OCI-LY7 (cell line): ENCODE measurements around the gene TRIM38. TPM values are rescaled to one million over a fixed set of nuclear protein-coding genes. Genes with fewer than 3 reads are reported as not detected.
"Not testable (repeated sequence)": the region's sequence is repeated elsewhere in the genome, so short reads cannot be mapped to it uniquely, and the experiment has no call there.

Source experiments
- BruUV-seq: library from RNA; stranded (reverse); fragments of 400-500 nt; replicated peaks from 2 replicates; lab custom pipeline; 2021; lab: Mats Ljungman, UMichigan
- CTCF ChIA-PET: fragments of 300-600 bp; sonication (Branson Sonifier 250); formaldehyde crosslinking; loops from one replicate; lab custom pipeline; 2022; ENCODE audit warnings: antibody characterized with exemption; ENCODE audit not compliant: unreplicated experiment; lab: Charles Lee
- POLR2A ChIA-PET: fragments of 300-600 bp; sonication (Branson Sonifier 250); formaldehyde crosslinking; loops from one replicate; lab custom pipeline; 2022; ENCODE audit warnings: antibody characterized with exemption; lab: Charles Lee
- DNase-seq: peaks from one replicate; pipeline ENCODE4 v3.0.0-alpha.2; 2015; ENCODE audit warnings: low spot score
- H2AFZ ChIP-seq: fragments of 200-600 bp; sonication (generic), shearing (Covaris generic); 2 replicates; pipeline ENCODE4 v1.6.1; 2014; ENCODE audit warnings: mild to moderate bottlenecking, antibody characterized with exemption, low read length, moderate library complexity
- H3K27ac ChIP-seq: fragments of 200-600 bp; sonication (generic); 2 replicates; pipeline ENCODE4 v1.5.1; 2014; ENCODE audit warnings: mixed run types, low read depth, mild to moderate bottlenecking, moderate library complexity, low read length, inconsistent platforms; ENCODE audit not compliant: poor library complexity, severe bottlenecking
- H3K36me3 ChIP-seq: fragments of 200-600 bp; sonication (generic); 2 replicates; pipeline ENCODE4 v1.6.1; 2014; ENCODE audit warnings: mild to moderate bottlenecking, antibody characterized with exemption, low read length, moderate library complexity, mixed read lengths; ENCODE audit not compliant: insufficient read depth
- H3K4me1 ChIP-seq: fragments of 200-600 bp; sonication (generic); 2 replicates; pipeline ENCODE4 v1.5.1; 2014; ENCODE audit warnings: mild to moderate bottlenecking, low read length; ENCODE audit not compliant: insufficient read depth, poor library complexity, severe bottlenecking
- H3K4me2 ChIP-seq: fragments of 200-600 bp; sonication (generic); 2 replicates; pipeline ENCODE4 v1.6.1; 2014; ENCODE audit warnings: mild to moderate bottlenecking, low read length
- H3K4me3 ChIP-seq: fragments of 200-600 bp; sonication (generic); 2 replicates; pipeline ENCODE4 v1.5.1; 2014; ENCODE audit warnings: mild to moderate bottlenecking, low read depth, low read length; ENCODE audit not compliant: poor library complexity, severe bottlenecking
- H3K79me2 ChIP-seq: fragments of 200-600 bp; sonication (generic); 2 replicates; pipeline ENCODE4 v1.6.1; 2016; ENCODE audit warnings: low read depth, mild to moderate bottlenecking, low read length, moderate library complexity, mixed read lengths; ENCODE audit not compliant: insufficient read depth
- H3K9me2 ChIP-seq: fragments of 200-600 bp; sonication (generic); 2 replicates; pipeline ENCODE4 v1.6.1; 2016; ENCODE audit warnings: mild to moderate bottlenecking, low read length, mixed read lengths; ENCODE audit not compliant: insufficient read depth
- H3K9me3 ChIP-seq: fragments of 200-600 bp; sonication (generic); 2 replicates; pipeline ENCODE4 v1.6.1; 2014; ENCODE audit warnings: mild to moderate bottlenecking, mixed run types, low read length, mixed read lengths
- H4K20me1 ChIP-seq: fragments of 200-600 bp; sonication (generic); 2 replicates; pipeline ENCODE4 v1.6.1; 2014; ENCODE audit warnings: mild to moderate bottlenecking, antibody characterized with exemption, low read length, moderate library complexity, mixed read lengths; ENCODE audit not compliant: insufficient read depth
- EZH2phosphoT487 ChIP-seq: fragments of 200-600 bp; sonication (generic); IDR thresholded peaks from 2 replicates; pipeline ENCODE4 v1.6.1; 2018; ENCODE audit warnings: low read depth, borderline replicate concordance, mild to moderate bottlenecking, mixed run types, antibody characterized with exemption, low read length, moderate library complexity, mixed read lengths
- intact Hi-C: fragments of 100-400 bp; cut with micrococcal nuclease; formaldehyde crosslinking; loops from one replicate; pipeline ENCODE4 v1.10.0; 2022; ENCODE audit not compliant: unreplicated experiment
- total RNA-seq, 2 experiments: library from RNA; depleted of rRNA in 1 of 2; stranded (reverse); fragments of >200 nt in 1 of 2; shearing (Covaris generic) in 1 of 2; gene quantifications; 2 replicates each; pipeline ENCODE4 v1.2.3, GENCODE V29; 2014 to 2022
- TF ChIP-seq, protein P1 (sequence below): fragments of 200-600 bp; sonication (generic); conservative IDR thresholded peaks from 2 replicates; pipeline ENCODE4 v1.5.1; 2014; ENCODE audit warnings: mild to moderate bottlenecking, antibody characterized with exemption, low read length, moderate library complexity, mixed read lengths

The TRIM38 gene
- total RNA-seq, 2 experiments from 2014 or later: 12.8 to 14.8 TPM

DNA sequence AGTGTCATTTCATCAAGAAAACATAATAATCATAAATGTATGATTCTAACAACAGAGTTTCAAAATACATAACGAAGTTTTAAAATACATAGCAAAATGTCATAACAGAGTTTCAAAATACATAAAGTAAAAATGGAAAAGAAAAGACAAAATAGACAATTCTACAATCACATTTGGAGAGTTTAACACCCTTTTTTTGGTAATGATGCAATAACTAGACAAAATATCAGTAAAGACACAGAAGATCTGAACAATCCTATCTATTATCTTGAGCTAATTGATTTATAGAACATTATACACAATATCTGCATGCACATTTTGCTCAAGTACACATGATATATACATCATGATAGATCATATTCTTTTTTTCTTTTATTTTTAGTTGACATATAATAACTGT lies 18.7 kb upstream of the TRIM38 start:
- Histone ChIP-seq H3K4me2 (no peak overlapping the region), H3K4me3 (no peak overlapping the region), H3K9me3 (peaks cover 8% of the 10 kb centered on the region; the same call in 1 of the 2 replicates), H3K79me2 (no peaks in the 10 kb centered on the region), H3K27ac (no peak overlapping the region), H3K4me1 (no peaks in the 10 kb centered on the region), H3K9me2 (no peaks in the 10 kb centered on the region), H4K20me1 (no peaks in the 10 kb centered on the region), H3K36me3 (no peaks in the 10 kb centered on the region), H2AFZ (no peak overlapping the region)
- intact Hi-C loops: loop anchor here (2.0 to 10.0 kb wide), 2 partner anchors 223 to 719 kb away; no protein-coding TSS in a partner anchor
- POLR2A ChIA-PET: interaction anchor here (0.6 to 1.4 kb wide), 4 partner anchors 13 to 1160 kb away, joined by 3 to 5 read pairs (median 3); no protein-coding TSS in a partner anchor
- no TSS peak for BruUV-seq
- DNase-seq: no peak
- CTCF ChIA-PET: no interaction called here
- no peak for TF ChIP-seq EZH2phosphoT487
- TF ChIP-seq, protein P1, sequence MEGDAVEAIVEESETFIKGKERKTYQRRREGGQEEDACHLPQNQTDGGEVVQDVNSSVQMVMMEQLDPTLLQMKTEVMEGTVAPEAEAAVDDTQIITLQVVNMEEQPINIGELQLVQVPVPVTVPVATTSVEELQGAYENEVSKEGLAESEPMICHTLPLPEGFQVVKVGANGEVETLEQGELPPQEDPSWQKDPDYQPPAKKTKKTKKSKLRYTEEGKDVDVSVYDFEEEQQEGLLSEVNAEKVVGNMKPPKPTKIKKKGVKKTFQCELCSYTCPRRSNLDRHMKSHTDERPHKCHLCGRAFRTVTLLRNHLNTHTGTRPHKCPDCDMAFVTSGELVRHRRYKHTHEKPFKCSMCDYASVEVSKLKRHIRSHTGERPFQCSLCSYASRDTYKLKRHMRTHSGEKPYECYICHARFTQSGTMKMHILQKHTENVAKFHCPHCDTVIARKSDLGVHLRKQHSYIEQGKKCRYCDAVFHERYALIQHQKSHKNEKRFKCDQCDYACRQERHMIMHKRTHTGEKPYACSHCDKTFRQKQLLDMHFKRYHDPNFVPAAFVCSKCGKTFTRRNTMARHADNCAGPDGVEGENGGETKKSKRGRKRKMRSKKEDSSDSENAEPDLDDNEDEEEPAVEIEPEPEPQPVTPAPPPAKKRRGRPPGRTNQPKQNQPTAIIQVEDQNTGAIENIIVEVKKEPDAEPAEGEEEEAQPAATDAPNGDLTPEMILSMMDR: no peak

DNA sequence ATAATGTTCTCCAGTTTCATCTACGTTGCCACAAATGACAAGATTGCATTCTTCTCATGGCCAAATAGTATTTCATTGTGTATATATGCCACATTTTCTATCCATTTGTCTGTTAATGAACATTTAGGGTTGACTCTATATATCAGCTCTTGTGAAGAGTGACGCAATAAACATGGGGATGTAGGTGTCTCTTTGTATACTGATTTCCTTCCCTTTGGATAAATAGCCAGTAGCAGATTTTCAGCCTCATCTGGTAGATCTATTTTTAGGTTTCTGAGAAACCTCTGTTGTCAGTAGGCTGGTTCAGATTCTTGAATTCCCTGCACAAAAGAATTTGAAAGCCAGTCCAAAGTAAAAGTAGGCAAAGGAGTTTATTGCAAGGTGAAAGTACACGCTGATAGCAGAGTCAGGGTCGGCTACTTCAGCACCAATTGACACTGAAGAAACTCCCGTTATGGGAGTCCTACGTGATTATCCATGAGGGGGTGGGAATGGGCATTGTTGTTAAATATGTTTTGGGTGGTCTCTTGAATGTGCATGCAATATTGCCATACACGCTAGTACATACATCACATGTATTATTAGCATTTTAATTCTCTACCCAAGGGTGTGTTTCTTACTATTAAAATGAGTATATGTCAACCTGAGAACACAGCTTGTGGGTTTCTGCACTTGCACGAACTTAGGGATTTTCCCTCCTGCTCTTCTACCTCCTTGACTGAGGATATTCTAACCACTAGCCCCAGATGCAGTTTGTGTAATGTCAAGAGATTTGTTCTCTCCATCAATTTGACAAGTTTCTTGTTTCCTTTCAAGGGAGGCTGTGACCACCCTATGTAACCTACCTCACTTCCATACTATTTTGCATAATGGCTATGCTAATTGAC lies 17.7 kb upstream of the TRIM38 start:
- Histone ChIP-seq H3K4me2 (no peak overlapping the region), H3K4me1 (no peaks in the 10 kb centered on the region), H3K9me3 (peaks cover 8% of the 10 kb centered on the region; the same call in 1 of the 2 replicates), H3K9me2 (no peaks in the 10 kb centered on the region), H3K36me3 (no peaks in the 10 kb centered on the region), H3K27ac (no peak overlapping the region), H4K20me1 (no peaks in the 10 kb centered on the region), H3K4me3 (no peak overlapping the region), H2AFZ (no peak overlapping the region), H3K79me2 (no peaks in the 10 kb centered on the region)
- DNase-seq: no peak
- intact Hi-C loops: loop anchor here (10.0 kb wide), 1 partner anchor 720 kb away; no protein-coding TSS in a partner anchor
- CTCF ChIA-PET: no interaction called here
- TF ChIP-seq, protein P1: no peak
- TF ChIP-seq EZH2phosphoT487: no peak
- POLR2A ChIA-PET: interaction anchor here (0.6 to 0.7 kb wide), 2 partner anchors 76 to 1159 kb away, joined by 3 read pairs; no protein-coding TSS in a partner anchor
- no TSS peak for BruUV-seq

DNA sequence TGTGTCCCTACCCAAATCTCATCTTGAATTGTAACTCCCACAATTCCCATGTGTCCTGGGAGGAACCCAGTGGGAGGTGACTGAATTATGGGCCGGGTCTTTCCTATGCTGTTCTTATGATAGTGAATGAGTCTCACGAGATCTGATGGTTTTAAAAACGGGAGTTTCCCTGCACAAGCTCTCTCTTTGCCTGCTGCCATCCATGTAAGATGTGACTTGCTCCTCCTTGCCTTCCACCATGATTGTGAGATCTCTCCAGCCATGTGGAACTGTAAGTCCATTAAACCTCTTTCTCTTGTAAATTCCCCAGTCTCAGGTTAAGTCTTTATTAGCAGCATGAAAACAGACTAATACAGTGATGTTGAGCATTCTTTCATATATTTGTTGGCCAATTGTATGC lies 16.9 kb upstream of the TRIM38 start:
- H3K9me2 ChIP-seq, CTCF ChIA-PET, H3K79me2 ChIP-seq, BruUV-seq, H4K20me1 ChIP-seq, H3K4me1 ChIP-seq, H3K9me3 ChIP-seq, H3K4me2 ChIP-seq, H3K36me3 ChIP-seq, H3K4me3 ChIP-seq, DNase-seq, H3K27ac ChIP-seq, POLR2A ChIA-PET, H2AFZ ChIP-seq: not testable (repeated sequence)
- intact Hi-C loops: loop anchor here (10.0 kb wide), 1 partner anchor 721 kb away; no protein-coding TSS in a partner anchor
